Spleen (tissue), 11 donors: Measurements from ENCODE around the gene MYH2. TPM values are rescaled to one million over a fixed set of nuclear protein-coding genes. Genes with fewer than 3 reads are reported as not detected.

Source experiments
- DNase-seq: peaks from one replicate; pipeline ENCODE4 v3.0.0-alpha.2; 2020
- H3K27ac ChIP-seq, 8 donors: fragments of 200-600 bp; sonication (generic) in 7 of 8; 1 replicate in 4 of 8; 2 replicates in 4 of 8; pipeline versions ENCODE4 v1.5.0 to v1.8.0; 2016 to 2021; ENCODE audit warnings: inconsistent platforms in 4 of 8, mild to moderate bottlenecking in 4 of 8, moderate library complexity in 1 of 8
- H3K27me3 ChIP-seq, 7 donors: fragments of 200-600 bp; sonication (generic) in 6 of 7; replicated peaks in 1 of 7; 1 replicate in 4 of 7; 2 replicates in 3 of 7; pipeline versions ENCODE4 v1.5.0 to v1.8.0; 2016 to 2021; ENCODE audit warnings: inconsistent platforms in 3 of 7, mild to moderate bottlenecking in 1 of 7
- H3K36me3 ChIP-seq, 6 donors: fragments of 200-600 bp; sonication (generic) in 5 of 6; 1 replicate in 4 of 6; 2 replicates in 2 of 6; pipeline versions ENCODE4 v1.5.0 to v1.8.0; 2016 to 2021; ENCODE audit warnings: inconsistent platforms in 2 of 6
- H3K4me1 ChIP-seq, 6 donors: fragments of 200-600 bp; sonication (generic) in 5 of 6; 1 replicate in 3 of 6; 2 replicates in 3 of 6; pipeline versions ENCODE4 v1.5.0 to v1.8.0; 2016 to 2021; ENCODE audit warnings: inconsistent platforms in 3 of 6
- H3K4me3 ChIP-seq, 8 donors: fragments of 200-600 bp; sonication (generic) in 7 of 8; 1 replicate in 4 of 8; 2 replicates in 4 of 8; pipeline versions ENCODE4 v1.5.0 to v1.8.0; 2016 to 2021; ENCODE audit warnings: inconsistent platforms in 4 of 8, mild to moderate bottlenecking in 4 of 8, moderate library complexity in 2 of 8
- H3K9me3 ChIP-seq, 8 donors: fragments of 200-600 bp; sonication (generic) in 7 of 8; 1 replicate in 4 of 8; 2 replicates in 4 of 8; pipeline versions ENCODE4 v1.5.0 to v1.8.0; 2016 to 2021; ENCODE audit warnings: inconsistent platforms in 4 of 8
- CTCF ChIP-seq, 11 experiments: fragments of 200-600 bp in 7 of 11; fragments of 450-650 bp in 4 of 11; sonication (generic) in 4 of 11; IDR thresholded peaks in 8 of 11; conservative IDR thresholded peaks in 3 of 11; 1 replicate in 7 of 11; 2 replicates in 4 of 11; pipeline versions ENCODE4 v1.4.0 to v1.8.0; 2016 to 2021; ENCODE audit warnings: antibody characterized with exemption in 11 of 11, inconsistent platforms in 4 of 11, mild to moderate bottlenecking in 1 of 11
- POLR2A ChIP-seq, 3 donors: fragments of 450-650 bp; IDR thresholded peaks; one replicate each; pipeline ENCODE4 v1.5.1; 2017; ENCODE audit warnings: antibody characterized with exemption in 3 of 3, mild to moderate bottlenecking in 1 of 3
- POLR2AphosphoS5 ChIP-seq, 3 donors: sonication (generic); formaldehyde crosslinking; IDR thresholded peaks; one replicate each; pipeline ENCODE4 v1.5.1; 2017; ENCODE audit warnings: antibody characterized with exemption in 3 of 3
- WGBS, 5 donors: extraction: QIAGEN DNeasy Blood & Tissue Kit in 3 of 5; methylation state at CpG; one replicate each; pipeline versions ENCODE4 v1.1.5 to v1.1.7; 2013 to 2018; 5-methylcytosine and 5-hydroxymethylcytosine counted together
- intact Hi-C: fragments of 100-400 bp; cut with DNase I; formaldehyde crosslinking; loops from one replicate; pipeline ENCODE4 v1.15.0; 2023; ENCODE audit warnings: low total_unique reads
- polyA plus RNA-seq, 3 donors: library from polyadenylated mRNA; stranded (reverse); fragments of 200-250 nt; gene quantifications; one replicate each; pipeline ENCODE4 v1.2.1, GENCODE V29; 2013
- total RNA-seq, 7 donors: library from RNA; depleted of rRNA in 3 of 7; stranded (reverse); fragments of >200 nt in 3 of 7; fragmentation: NEBNext Ultra II Directional in 4 of 7; extraction: Animal tissue kit (Norgen Biotek cat#: 25700) in 4 of 7; gene quantifications; one replicate each; pipeline versions ENCODE4 v1.1.0 to v1.2.1, GENCODE V29; 2016 to 2021
- donor health status: healthy with polysubstance abuse.
- donor health status: DM: no; HTN: no; CAD: no; lungs with moderate emphysema.
- donor health status: DM: no; HTN: no; CAD: no.
- donor health status: Bipolar disorder and iron deficiency.
- donor health status: healthy.
- donor health status: DM: no; HTN: no; CAD: no.
- donor health status: DM: yes; HTN: yes; CAD: no.

Gene MYH2
- total and polyA plus RNA-seq, 10 donors = 0.03 to 0.11 TPM; not detected in 8

GRCh38 chr17:10516638-10517037 is 32.8 kb downstream of the MYH2 start:
- TF ChIP-seq CTCF (IDR thresholded peaks at IDR 0.05 in 8 of 11, conservative IDR thresholded peaks at IDR 0.05 in 3 of 11) (no peak), POLR2A (IDR thresholded peaks at IDR 0.05) (no peak), POLR2AphosphoS5 (IDR thresholded peaks at IDR 0.05) (no peak)

GRCh38 chr17:10516065-10516464 is 33.4 kb downstream of the MYH2 start:
- TF ChIP-seq POLR2AphosphoS5 (IDR thresholded peaks at IDR 0.05) (no peak), POLR2A (IDR thresholded peaks at IDR 0.05) (no peak), CTCF (IDR thresholded peaks at IDR 0.05 in 8 of 11, conservative IDR thresholded peaks at IDR 0.05 in 3 of 11) (no peak)
- no peaks in the 10 kb centered on the region for H3K4me1 ChIP-seq
- H3K27ac ChIP-seq = no peak overlapping the region
- DNase-seq = no peak
- H3K27me3 ChIP-seq = no peaks in the 10 kb centered on the region
- H3K4me3 ChIP-seq = no peak overlapping the region
- intact Hi-C loops = no loop called here
- no peaks in the 10 kb centered on the region for H3K36me3 ChIP-seq
- H3K9me3 ChIP-seq = no peaks in the 10 kb centered on the region
- 78 to 91% (median 86%) methylated on average over 7 of the region's 7 CpGs for WGBS, 5 donors

More at GRCh38 chr17:10516638-10517037, 32.8 kb downstream of the MYH2 start:
- Histone ChIP-seq H3K4me1 (no peaks in the 10 kb centered on the region), H3K9me3 (no peaks in the 10 kb centered on the region), H3K27ac (no peak overlapping the region), H3K27me3 (no peaks in the 10 kb centered on the region), H3K36me3 (no peaks in the 10 kb centered on the region), H3K4me3 (no peak overlapping the region)
- no peak for DNase-seq
- intact Hi-C loops = no loop called here

- TF ChIP-seq POLR2A (IDR thresholded peaks at IDR 0.05) = no peak
- TF ChIP-seq CTCF (IDR thresholded peaks at IDR 0.05 in 8 of 11, conservative IDR thresholded peaks at IDR 0.05 in 3 of 11) = no peak
- TF ChIP-seq POLR2AphosphoS5 (IDR thresholded peaks at IDR 0.05) = no peak
- Histone ChIP-seq H3K27ac (no peak overlapping the region), H3K4me1 (no peaks in the 10 kb centered on the region), H3K36me3 (no peaks in the 10 kb centered on the region), H3K4me3 (no peak overlapping the region), H3K9me3 (no peaks in the 10 kb centered on the region), H3K27me3 (no peaks in the 10 kb centered on the region)
- intact Hi-C loops = no loop called here
- no peak for DNase-seq
- 54 to 66% (median 57%) methylated on average over 6 of the region's 6 CpGs for WGBS, 5 donors
These were observed 36.0 kb downstream of the MYH2 start for GRCh38 chr17:10513299-10514067.

- Histone ChIP-seq H3K9me3 (no peaks in the 10 kb centered on the region), H3K27ac (no peak overlapping the region), H3K36me3 (no peaks in the 10 kb centered on the region), H3K27me3 (no peaks in the 10 kb centered on the region), H3K4me1 (no peaks in the 10 kb centered on the region), H3K4me3 (no peak overlapping the region)
- intact Hi-C loops = no loop called here
- TF ChIP-seq CTCF (IDR thresholded peaks at IDR 0.05 in 8 of 11, conservative IDR thresholded peaks at IDR 0.05 in 3 of 11) (no peak), POLR2A (IDR thresholded peaks at IDR 0.05) (no peak), POLR2AphosphoS5 (IDR thresholded peaks at IDR 0.05) (no peak)
- no peak for DNase-seq
- WGBS, 5 donors = 65 to 87% (median 71%) methylated on average over 2 of the region's 2 CpGs
These were observed 36.6 kb downstream of the MYH2 start for GRCh38 chr17:10512856-10513255.
